HepG2 (cell line): ENCODE results near the gene CATSPERD.

Experiments
- CEBPB ChIP-seq: IDR thresholded peaks from 2 replicates; pipeline ENCODE4 v1.6.1; 2011; ENCODE audit warnings: low read depth, low read length, improper control_type of control experiment, borderline replicate concordance
- PCBP2 ChIP-seq: fragments of 200-400 bp; formaldehyde crosslinking; optimal IDR thresholded peaks from 2 replicates; pipeline ENCODE3; 2018; ENCODE audit warnings: low read length, low read depth; ENCODE audit not compliant: poor library complexity, severe bottlenecking
- TF ChIP-seq, protein P1 (sequence below): sonication (generic); formaldehyde crosslinking; IDR thresholded peaks from 2 replicates; pipeline ENCODE4 v1.5.0; 2020; ENCODE audit warnings: mild to moderate bottlenecking, missing genetic modification reagents, moderate library complexity
- TF ChIP-seq, protein P2 (sequence below): sonication (generic); formaldehyde crosslinking; IDR thresholded peaks from 2 replicates; pipeline ENCODE4 v1.8.1; 2023; ENCODE audit warnings: mild to moderate bottlenecking, missing genetic modification reagents
- TF ChIP-seq, protein P3 (sequence below): sonication (generic); formaldehyde crosslinking; IDR thresholded peaks from 2 replicates; pipeline ENCODE4 v1.5.0; 2020; ENCODE audit warnings: mild to moderate bottlenecking, low read depth, missing genetic modification reagents, borderline replicate concordance

DNA sequence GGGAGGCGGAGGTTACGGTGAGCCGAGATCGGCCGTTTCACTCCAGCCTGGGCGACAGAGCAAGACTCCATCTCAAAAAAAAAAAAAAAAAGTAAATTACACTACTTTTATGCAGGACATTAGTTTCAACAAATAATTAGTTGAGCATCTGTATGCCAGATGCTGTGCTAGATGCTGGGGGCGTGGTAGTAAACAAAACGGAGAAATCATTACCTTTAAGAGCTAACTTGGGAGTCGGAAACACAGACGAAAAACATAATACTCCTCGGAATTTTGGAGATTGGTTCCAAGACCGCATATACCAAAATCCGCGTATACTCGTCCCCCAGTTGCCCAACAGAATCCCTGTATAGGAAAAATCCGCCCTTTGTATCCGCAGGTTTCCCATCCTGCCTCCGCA, 71.8 kb downstream of the CATSPERD start:
- TF ChIP-seq PCBP2: no peak
- no peak for TF ChIP-seq CEBPB
- TF ChIP-seq, protein P1, sequence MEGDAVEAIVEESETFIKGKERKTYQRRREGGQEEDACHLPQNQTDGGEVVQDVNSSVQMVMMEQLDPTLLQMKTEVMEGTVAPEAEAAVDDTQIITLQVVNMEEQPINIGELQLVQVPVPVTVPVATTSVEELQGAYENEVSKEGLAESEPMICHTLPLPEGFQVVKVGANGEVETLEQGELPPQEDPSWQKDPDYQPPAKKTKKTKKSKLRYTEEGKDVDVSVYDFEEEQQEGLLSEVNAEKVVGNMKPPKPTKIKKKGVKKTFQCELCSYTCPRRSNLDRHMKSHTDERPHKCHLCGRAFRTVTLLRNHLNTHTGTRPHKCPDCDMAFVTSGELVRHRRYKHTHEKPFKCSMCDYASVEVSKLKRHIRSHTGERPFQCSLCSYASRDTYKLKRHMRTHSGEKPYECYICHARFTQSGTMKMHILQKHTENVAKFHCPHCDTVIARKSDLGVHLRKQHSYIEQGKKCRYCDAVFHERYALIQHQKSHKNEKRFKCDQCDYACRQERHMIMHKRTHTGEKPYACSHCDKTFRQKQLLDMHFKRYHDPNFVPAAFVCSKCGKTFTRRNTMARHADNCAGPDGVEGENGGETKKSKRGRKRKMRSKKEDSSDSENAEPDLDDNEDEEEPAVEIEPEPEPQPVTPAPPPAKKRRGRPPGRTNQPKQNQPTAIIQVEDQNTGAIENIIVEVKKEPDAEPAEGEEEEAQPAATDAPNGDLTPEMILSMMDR (CRISPR knock-in tag): no peak
- TF ChIP-seq, protein P2, sequence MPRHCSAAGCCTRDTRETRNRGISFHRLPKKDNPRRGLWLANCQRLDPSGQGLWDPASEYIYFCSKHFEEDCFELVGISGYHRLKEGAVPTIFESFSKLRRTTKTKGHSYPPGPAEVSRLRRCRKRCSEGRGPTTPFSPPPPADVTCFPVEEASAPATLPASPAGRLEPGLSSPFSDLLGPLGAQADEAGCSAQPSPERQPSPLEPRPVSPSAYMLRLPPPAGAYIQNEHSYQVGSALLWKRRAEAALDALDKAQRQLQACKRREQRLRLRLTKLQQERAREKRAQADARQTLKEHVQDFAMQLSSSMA (CRISPR knock-in tag): no peak
- TF ChIP-seq, protein P3, sequence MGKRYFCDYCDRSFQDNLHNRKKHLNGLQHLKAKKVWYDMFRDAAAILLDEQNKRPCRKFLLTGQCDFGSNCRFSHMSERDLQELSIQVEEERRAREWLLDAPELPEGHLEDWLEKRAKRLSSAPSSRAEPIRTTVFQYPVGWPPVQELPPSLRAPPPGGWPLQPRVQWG: no peak
